H9 (cell line): Measurements from ENCODE around the gene PPP1R13B. TPM values are rescaled to one million over a fixed set of nuclear protein-coding genes. Genes with fewer than 3 reads are reported as not detected.
A peak's percentile ranks its signal among the peaks of the same experiment; 100 is the strongest.

Source experiments
- DNase-seq: peaks from one replicate; pipeline ENCODE4 v3.0.0-alpha.2; 2017
- H2AFZ ChIP-seq: one replicate; pipeline ENCODE4 v1.6.1; 2013; ENCODE audit warnings: mild to moderate bottlenecking, low read length, control low read depth, moderate library complexity
- H2AK5ac ChIP-seq: 2 replicates; pipeline ENCODE4 v1.6.1; 2013; ENCODE audit warnings: low read length, control low read depth, mixed read lengths; ENCODE audit not compliant: insufficient read length
- H2BK120ac ChIP-seq: one replicate; pipeline ENCODE4 v1.6.1; 2013; ENCODE audit warnings: low read depth, mild to moderate bottlenecking, low read length, control low read depth, inconsistent platforms; ENCODE audit not compliant: poor library complexity, severe bottlenecking
- H2BK12ac ChIP-seq: 2 replicates; pipeline ENCODE4 v1.6.1; 2013; ENCODE audit warnings: low read length, control low read depth, mixed read lengths, low read depth; ENCODE audit not compliant: insufficient read length
- H2BK15ac ChIP-seq: 2 replicates; pipeline ENCODE4 v1.6.1; 2013; ENCODE audit warnings: low read depth, low read length, control low read depth
- H2BK20ac ChIP-seq: one replicate; pipeline ENCODE4 v1.6.1; 2013; ENCODE audit warnings: low read depth, mild to moderate bottlenecking, low read length, control low read depth, inconsistent platforms; ENCODE audit not compliant: poor library complexity, severe bottlenecking
- H2BK5ac ChIP-seq: 2 replicates; pipeline ENCODE4 v1.6.1; 2013; ENCODE audit warnings: low read length, control low read depth, mixed read lengths; ENCODE audit not compliant: insufficient read length
- H3K14ac ChIP-seq: 2 replicates; pipeline ENCODE4 v1.6.1; 2013; ENCODE audit warnings: low read length, control low read depth; ENCODE audit not compliant: insufficient read depth
- H3K18ac ChIP-seq: 2 replicates; pipeline ENCODE4 v1.6.1; 2013; ENCODE audit warnings: low read depth, mild to moderate bottlenecking, mixed read lengths, low read length, control low read depth; ENCODE audit not compliant: insufficient read length
- H3K23ac ChIP-seq: 2 replicates; pipeline ENCODE4 v1.6.1; 2013; ENCODE audit warnings: low read length, control low read depth, mixed read lengths, low read depth; ENCODE audit not compliant: insufficient read length
- H3K23me2 ChIP-seq: 2 replicates; pipeline ENCODE4 v1.6.1; 2013; ENCODE audit warnings: low read depth, mild to moderate bottlenecking, mixed read lengths, low read length, control low read depth; ENCODE audit not compliant: insufficient read length, poor library complexity, severe bottlenecking
- H3K27ac ChIP-seq: 2 replicates; pipeline ENCODE4 v1.5.1; 2013; ENCODE audit warnings: low read length, control low read depth, mixed read lengths, low read depth; ENCODE audit not compliant: insufficient read length
- H3K27me3 ChIP-seq: 2 replicates; pipeline ENCODE4 v1.6.1; 2013; ENCODE audit warnings: low read length, control low read depth, inconsistent platforms; ENCODE audit not compliant: insufficient read depth
- H3K4ac ChIP-seq: 2 replicates; pipeline ENCODE4 v1.6.1; 2013; ENCODE audit warnings: low read depth, mild to moderate bottlenecking, control low read depth, inconsistent platforms, low read length, moderate library complexity
- H3K4me1 ChIP-seq: 2 replicates; pipeline ENCODE4 v1.6.1; 2013; ENCODE audit warnings: low read length, control low read depth, inconsistent platforms; ENCODE audit not compliant: insufficient read depth
- H3K4me2 ChIP-seq: 2 replicates; pipeline ENCODE4 v1.6.1; 2013; ENCODE audit warnings: low read length, control low read depth, mixed read lengths; ENCODE audit not compliant: insufficient read length, insufficient read depth
- H3K56ac ChIP-seq: 2 replicates; pipeline ENCODE4 v1.6.1; 2013; ENCODE audit warnings: low read depth, mild to moderate bottlenecking, mixed read lengths, low read length, control low read depth; ENCODE audit not compliant: insufficient read length
- H3K79me1 ChIP-seq: 2 replicates; pipeline ENCODE4 v1.6.1; 2013; ENCODE audit warnings: low read depth, mild to moderate bottlenecking, moderate library complexity, low read length, control low read depth, inconsistent platforms; ENCODE audit not compliant: insufficient read depth, poor library complexity, severe bottlenecking
- H3K79me2 ChIP-seq: 2 replicates; pipeline ENCODE4 v1.6.1; 2013; ENCODE audit warnings: low read length, control low read depth, inconsistent platforms; ENCODE audit not compliant: insufficient read depth
- H3K9ac ChIP-seq: 2 replicates; pipeline ENCODE4 v1.6.1; 2013; ENCODE audit warnings: low read length, control low read depth, mixed read lengths; ENCODE audit not compliant: insufficient read length; ENCODE audit errors: extremely low read depth
- H3K9me3 ChIP-seq: one replicate; pipeline ENCODE4 v1.6.1; 2013; ENCODE audit warnings: low read depth, low read length, inconsistent platforms; ENCODE audit not compliant: control insufficient read depth
- H3T11ph ChIP-seq: one replicate; pipeline ENCODE4 v1.6.1; 2013; ENCODE audit warnings: mild to moderate bottlenecking, low read length, control low read depth, inconsistent platforms
- H4K20me1 ChIP-seq: one replicate; pipeline ENCODE4 v1.6.1; 2013; ENCODE audit not compliant: control insufficient read depth, insufficient read length, insufficient read depth
- H4K5ac ChIP-seq: 2 replicates; pipeline ENCODE4 v1.6.1; 2013; ENCODE audit warnings: low read depth, mild to moderate bottlenecking, mixed read lengths, low read length, control low read depth; ENCODE audit not compliant: insufficient read length
- H4K8ac ChIP-seq: replicated peaks from 2 replicates; pipeline ENCODE4 v1.6.1; 2013; ENCODE audit warnings: low read length, control low read depth, mixed read lengths, low read depth; ENCODE audit not compliant: insufficient read length
- H4K91ac ChIP-seq: 2 replicates; pipeline ENCODE4 v1.6.1; 2013; ENCODE audit warnings: low read depth, mild to moderate bottlenecking, moderate library complexity, mixed read lengths, low read length, control low read depth; ENCODE audit not compliant: insufficient read length
- H3K27ac Mint-ChIP-seq, 3 experiments: 2 replicates in 2 of 3; 3 replicates in 1 of 3; pipeline ENCODE4 v1.8.0; 2020 to 2021; ENCODE audit warnings: mixed read lengths in 3 of 3, mild to moderate bottlenecking in 1 of 3, moderate library complexity in 1 of 3
- H3K27me3 Mint-ChIP-seq: 2 replicates; pipeline ENCODE4 v1.8.0; 2021; ENCODE audit warnings: low read depth, mild to moderate bottlenecking, moderate library complexity, mixed read lengths
- H3K36me3 Mint-ChIP-seq, 3 experiments: 2 replicates in 2 of 3; 3 replicates in 1 of 3; pipeline ENCODE4 v1.8.0; 2020 to 2021; ENCODE audit warnings: low read depth in 3 of 3, mixed read lengths in 3 of 3; ENCODE audit not compliant: insufficient read depth in 1 of 3
- H3K4me1 Mint-ChIP-seq, 2 experiments: 2 replicates each; pipeline ENCODE4 v1.8.0; 2020; ENCODE audit warnings: mixed read lengths in 2 of 2
- H3K4me3 Mint-ChIP-seq, 2 experiments: 2 replicates in 1 of 2; 3 replicates in 1 of 2; pipeline ENCODE4 v1.8.0; 2020 to 2021; ENCODE audit warnings: mild to moderate bottlenecking in 2 of 2, mixed read lengths in 2 of 2, moderate library complexity in 1 of 2
- H3K9me3 Mint-ChIP-seq, 2 experiments: 2 replicates in 1 of 2; 3 replicates in 1 of 2; pipeline ENCODE4 v1.8.0; 2020; ENCODE audit warnings: mild to moderate bottlenecking in 2 of 2, mixed read lengths in 2 of 2, moderate library complexity in 1 of 2
- CTCF ChIP-seq: fragments of 200-600 bp; sonication (generic); conservative IDR thresholded peaks from 3 replicates; pipeline ENCODE4 v1.8.0; 2021; ENCODE audit warnings: antibody characterized with exemption, mild to moderate bottlenecking
- WGBS: extraction: QIAGEN DNeasy Blood & Tissue Kit; methylation state at CpG from one replicate; pipeline ENCODE4 v1.1.7; 2013; ENCODE audit warnings: missing lambda C conversion rate, low lambda C conversion rate, mixed read lengths; ENCODE audit not compliant: insufficient read length; ENCODE audit errors: extremely low coverage; 5-methylcytosine and 5-hydroxymethylcytosine counted together
- total RNA-seq: library from RNA; stranded (reverse); gene quantifications from 2 replicates; pipeline ENCODE4 v1.2.1, GENCODE V29; 2021

PPP1R13B gene
- total RNA-seq, 1 experiment from 2014 or later: 6.0 TPM

GRCh38 chr14:103706551-103707328 lies 140.6 kb downstream of the PPP1R13B start:
- no peak for TF ChIP-seq CTCF
- H2BK120ac ChIP-seq: no peak overlapping the region
- H3K27me3 Mint-ChIP-seq: no peaks in the 10 kb centered on the region; the same call in 1 of the 2 replicates
- H2AFZ ChIP-seq: no peak overlapping the region
- no peak overlapping the region for H3K4ac ChIP-seq
- H3K27me3 ChIP-seq: no peaks in the 10 kb centered on the region
- H3K4me1 ChIP-seq: peaks cover 3% of the 10 kb centered on the region; the same call in 1 of the 2 replicates
- no peaks in the 10 kb centered on the region for H4K20me1 ChIP-seq
- H3K9me3 ChIP-seq: no peaks in the 10 kb centered on the region
- H2BK5ac ChIP-seq: no peak overlapping the region
- H2BK20ac ChIP-seq: no peak overlapping the region
- H2AK5ac ChIP-seq: no peak overlapping the region
- no peak overlapping the region for H2BK15ac ChIP-seq
- H3K36me3 Mint-ChIP-seq: peaks cover 33 to 68% (median 62%) of the 10 kb centered on the region in 3 experiments; a peak in 6 of 7 replicates
- no peak overlapping the region for H4K5ac ChIP-seq
- no peak overlapping the region for H3K27ac Mint-ChIP-seq
- H3K14ac ChIP-seq: no peak overlapping the region
- H3K23me2 ChIP-seq: no peaks in the 10 kb centered on the region
- H3K27ac ChIP-seq: no peak overlapping the region
- no peaks in the 10 kb centered on the region for H3K79me1 ChIP-seq
- no peak overlapping the region for H3K23ac ChIP-seq
- no peak overlapping the region for H3K4me3 Mint-ChIP-seq
- H3K9me3 Mint-ChIP-seq: no peaks in the 10 kb centered on the region; a peak in 2 of 5 replicates
- WGBS: no CpG with 5 or more reads among the region's 41 CpGs
- DNase-seq: peak; percentile 30
- H3K79me2 ChIP-seq: no peaks in the 10 kb centered on the region
- no peak overlapping the region for H3T11ph ChIP-seq
- no peak overlapping the region for H3K18ac ChIP-seq
- H4K91ac ChIP-seq: no peak overlapping the region
- no peak overlapping the region for H4K8ac ChIP-seq
- no peak overlapping the region for H3K9ac ChIP-seq
- H3K4me1 Mint-ChIP-seq: peaks cover 9 to 14% of the 10 kb centered on the region in 2 experiments
- H3K4me2 ChIP-seq: no peak overlapping the region
- H3K56ac ChIP-seq: no peak overlapping the region
- no peak overlapping the region for H2BK12ac ChIP-seq
